SK-N-MC (cell line): Measurements from ENCODE around the gene FIBCD1.

Experiments used
- DNase-seq: peaks from one replicate; pipeline ENCODE4 v3.0.0-alpha.2; 2011; ENCODE audit warnings: low read depth, low spot score
- H3K27ac ChIP-seq: fragments of 200-600 bp; sonication (generic); 2 replicates; pipeline ENCODE4 v1.5.1; 2016; ENCODE audit warnings: mixed run types
- H3K36me3 ChIP-seq: fragments of 200-600 bp; sonication (generic); 2 replicates; pipeline ENCODE4 v1.6.1; 2017; ENCODE audit warnings: antibody characterized with exemption, low read length, mixed read lengths; ENCODE audit not compliant: insufficient read depth
- H3K4me3 ChIP-seq: fragments of 200-600 bp; sonication (generic); 2 replicates; pipeline ENCODE4 v1.5.1; 2016
- H3K9ac ChIP-seq: fragments of 200-600 bp; sonication (generic); 2 replicates; pipeline ENCODE4 v1.8.0; 2017; ENCODE audit warnings: mixed run types, mixed read lengths; ENCODE audit not compliant: insufficient read length
- H3K9me3 ChIP-seq: fragments of 200-600 bp; sonication (generic); 2 replicates; pipeline ENCODE4 v1.6.1; 2017; ENCODE audit warnings: low read depth, mild to moderate bottlenecking, antibody characterized with exemption, low read length, moderate library complexity, mixed read lengths
- EZH2 ChIP-seq: fragments of 200-600 bp; sonication (generic); IDR thresholded peaks from one replicate; pipeline ENCODE4 v1.6.1; 2017; ENCODE audit warnings: antibody characterized with exemption
- FOXP2 ChIP-seq: optimal IDR thresholded peaks from 2 replicates; pipeline ENCODE3; 2011; ENCODE audit warnings: mild to moderate bottlenecking, moderate library complexity; ENCODE audit not compliant: insufficient read depth; ENCODE audit errors: extremely low read length, control extremely low read depth
- POLR2AphosphoS5 ChIP-seq: IDR thresholded peaks from 2 replicates; pipeline ENCODE4 v1.6.1; 2012; ENCODE audit warnings: mild to moderate bottlenecking, low read depth, low read length, borderline replicate concordance

FIBCD1 gene

GRCh38 chr9:130866474-130866965 lies 72.5 kb downstream of the FIBCD1 start:
- H3K27ac ChIP-seq = peak overlapping the region; percentile 1; the same call in 1 of the 2 replicates
- H3K36me3 ChIP-seq = peaks cover 63% of the 10 kb centered on the region

DNA sequence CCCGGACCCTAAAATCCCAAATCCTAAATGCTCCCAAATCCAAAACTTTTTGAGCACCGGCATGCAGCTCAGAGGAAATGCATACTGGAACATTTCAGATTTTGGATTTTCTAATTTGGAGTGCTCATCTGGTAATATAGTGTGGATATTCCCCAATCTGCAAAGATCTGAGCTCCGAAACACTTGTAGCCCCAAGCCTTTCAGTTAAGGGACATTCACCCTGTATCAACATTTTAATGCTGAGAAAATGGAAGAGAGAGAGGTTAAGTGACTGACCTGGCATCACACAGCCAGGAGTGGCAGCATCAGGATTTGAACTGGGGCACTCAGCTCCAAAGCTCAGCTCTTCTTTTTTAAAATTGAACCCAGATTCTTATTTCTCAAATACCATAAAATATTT lies 73.1 kb downstream of the FIBCD1 start:
- peaks cover 59% of the 10 kb centered on the region for H3K36me3 ChIP-seq
- H3K4me3 ChIP-seq = no peak overlapping the region
- no peak for TF ChIP-seq POLR2AphosphoS5
- no peak for TF ChIP-seq FOXP2
- no peak for TF ChIP-seq EZH2

More at GRCh38 chr9:130866474-130866965, 72.5 kb downstream of the FIBCD1 start:
- Histone ChIP-seq H3K9ac (no peak overlapping the region), H3K4me3 (no peak overlapping the region), H3K9me3 (no peaks in the 10 kb centered on the region)
- no peak for DNase-seq
- TF ChIP-seq FOXP2 = no peak
- no peak for TF ChIP-seq EZH2
- TF ChIP-seq POLR2AphosphoS5 = no peak

DNA sequence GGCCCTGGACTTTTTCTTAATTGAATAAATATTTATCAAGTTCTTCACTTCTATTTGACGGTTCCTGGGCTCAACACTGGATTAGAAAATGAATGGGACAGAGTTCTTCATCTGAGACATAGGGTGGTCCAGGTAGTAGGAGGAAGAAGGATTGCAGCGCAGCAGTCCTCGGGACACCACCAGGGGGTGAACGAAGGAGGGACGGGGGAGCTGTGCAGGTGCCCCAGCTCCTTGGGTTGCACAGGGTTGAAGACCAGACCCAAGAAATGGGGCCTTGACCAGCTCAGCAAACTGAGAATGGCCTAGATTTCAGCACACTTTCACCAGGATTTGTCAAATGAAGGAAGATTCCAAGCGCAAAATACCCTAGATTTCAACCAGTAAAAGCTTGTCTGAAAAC lies 74.5 kb downstream of the FIBCD1 start:
- Histone ChIP-seq H3K4me3 (no peak overlapping the region), H3K36me3 (peaks cover 57% of the 10 kb centered on the region), H3K9ac (no peak overlapping the region), H3K9me3 (no peaks in the 10 kb centered on the region), H3K27ac (no peak overlapping the region)
- no peak for TF ChIP-seq EZH2
- DNase-seq = no peak

More for the DNA sequence above, 73.1 kb downstream of the FIBCD1 start:
- H3K9me3 ChIP-seq = no peaks in the 10 kb centered on the region
- no peak overlapping the region; the same call in 1 of the 2 replicates for H3K27ac ChIP-seq
- DNase-seq = no peak
- no peak overlapping the region for H3K9ac ChIP-seq

GRCh38 chr9:130862747-130863146 lies 76.3 kb downstream of the FIBCD1 start:
- TF ChIP-seq EZH2 (no peak), POLR2AphosphoS5 (no peak), FOXP2 (no peak)
- no peak overlapping the region for H3K9ac ChIP-seq
- DNase-seq = no peak
- peaks cover 64% of the 10 kb centered on the region for H3K36me3 ChIP-seq
- H3K4me3 ChIP-seq = no peak overlapping the region
- H3K27ac ChIP-seq = no peak overlapping the region
- no peaks in the 10 kb centered on the region for H3K9me3 ChIP-seq

DNA sequence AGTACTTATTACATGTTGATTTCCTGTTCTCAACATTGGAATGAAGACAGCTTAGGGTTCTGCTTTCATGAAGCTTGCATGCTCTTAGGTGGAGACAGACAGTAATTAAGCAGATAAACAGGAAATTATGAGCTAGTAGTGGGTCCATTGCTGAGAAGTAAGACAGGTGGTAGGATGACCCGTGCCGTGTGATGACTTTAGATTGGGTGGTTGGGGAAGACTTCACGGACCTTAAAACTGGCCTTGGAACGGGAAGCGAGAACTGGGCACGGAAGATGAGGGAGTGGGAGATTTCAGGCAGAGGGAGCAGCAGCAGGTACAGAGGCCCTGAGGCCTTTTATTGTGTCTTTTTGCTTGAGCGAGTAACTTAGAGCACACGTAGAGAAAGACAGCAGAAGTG lies 76.8 kb downstream of the FIBCD1 start:
- Histone ChIP-seq H3K9ac (no peak overlapping the region), H3K36me3 (peaks cover 69% of the 10 kb centered on the region), H3K9me3 (no peaks in the 10 kb centered on the region), H3K4me3 (no peak overlapping the region), H3K27ac (no peak overlapping the region)
- TF ChIP-seq EZH2 = no peak
- no peak for DNase-seq

- Histone ChIP-seq H3K36me3 (peaks cover 75% of the 10 kb centered on the region), H3K27ac (no peak overlapping the region), H3K4me3 (no peak overlapping the region), H3K9me3 (no peaks in the 10 kb centered on the region), H3K9ac (no peak overlapping the region)
- TF ChIP-seq EZH2 = no peak
- no peak for TF ChIP-seq FOXP2
- no peak for TF ChIP-seq POLR2AphosphoS5
- DNase-seq = no peak
Observed at GRCh38 chr9:130861372-130862180, 77.5 kb downstream of the FIBCD1 start.

DNA sequence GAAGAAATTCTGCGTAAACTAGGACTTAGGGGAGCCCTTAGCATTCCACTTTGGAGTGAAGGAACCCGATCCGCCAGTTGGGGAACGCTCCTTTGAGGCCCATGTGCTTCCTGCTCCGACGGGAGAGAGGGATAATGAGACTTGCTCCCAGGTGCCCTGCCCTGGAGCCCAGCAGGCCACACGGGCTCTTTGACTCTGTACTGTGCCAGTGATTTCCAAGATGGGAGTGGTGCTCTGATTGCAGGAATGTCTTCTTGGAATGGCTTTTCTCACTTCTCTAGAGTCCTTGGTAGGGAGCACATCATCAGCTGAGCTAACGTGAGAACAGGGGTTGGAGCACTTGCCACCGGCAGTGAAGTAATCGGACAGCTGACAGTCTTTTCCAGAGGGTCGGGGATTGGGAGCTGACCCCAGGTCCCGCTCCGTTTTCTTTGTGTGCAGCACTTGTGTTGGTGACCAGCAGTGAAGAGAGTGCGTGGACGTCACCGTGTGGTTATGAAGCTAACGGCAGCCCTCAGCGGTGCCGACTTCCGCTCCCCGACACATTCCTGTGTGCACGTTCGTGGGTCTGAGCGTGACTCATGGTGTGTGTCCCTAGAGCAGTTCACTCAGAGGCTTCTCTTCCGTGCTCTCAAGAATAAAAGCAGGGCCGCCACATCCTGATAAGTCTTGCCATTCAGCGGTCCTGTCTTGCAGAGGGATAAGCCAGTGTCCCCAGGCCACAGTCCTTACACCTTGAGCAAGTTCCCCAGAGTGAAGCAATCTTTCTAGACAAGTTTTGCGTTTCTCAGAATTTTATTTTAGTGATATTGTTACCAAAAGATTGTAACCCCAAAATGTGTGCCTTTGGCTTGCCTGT lies 78.4 kb downstream of the FIBCD1 start:
- no peak overlapping the region for H3K27ac ChIP-seq
- H3K9me3 ChIP-seq = no peaks in the 10 kb centered on the region
- TF ChIP-seq POLR2AphosphoS5 (no peak), FOXP2 (no peak), EZH2 (no peak)
- no peak overlapping the region for H3K9ac ChIP-seq
- H3K4me3 ChIP-seq = no peak overlapping the region
- peaks cover 83% of the 10 kb centered on the region for H3K36me3 ChIP-seq
- no peak for DNase-seq

- Histone ChIP-seq H3K9me3 (no peaks in the 10 kb centered on the region), H3K27ac (0 out of 2 replicates have a peak overlapping the region, but pooled peaks have one; percentile 8), H3K4me3 (no peak overlapping the region), H3K36me3 (peaks cover 87% of the 10 kb centered on the region), H3K9ac (no peak overlapping the region)
- no peak for TF ChIP-seq EZH2
- no peak for TF ChIP-seq POLR2AphosphoS5
- TF ChIP-seq FOXP2 = no peak
- DNase-seq = no peak
Observed at GRCh38 chr9:130858739-130859705, 80.0 kb downstream of the FIBCD1 start.
